Measurements from ENCODE around the gene SLC46A3.

Gene SLC46A3

DNA sequence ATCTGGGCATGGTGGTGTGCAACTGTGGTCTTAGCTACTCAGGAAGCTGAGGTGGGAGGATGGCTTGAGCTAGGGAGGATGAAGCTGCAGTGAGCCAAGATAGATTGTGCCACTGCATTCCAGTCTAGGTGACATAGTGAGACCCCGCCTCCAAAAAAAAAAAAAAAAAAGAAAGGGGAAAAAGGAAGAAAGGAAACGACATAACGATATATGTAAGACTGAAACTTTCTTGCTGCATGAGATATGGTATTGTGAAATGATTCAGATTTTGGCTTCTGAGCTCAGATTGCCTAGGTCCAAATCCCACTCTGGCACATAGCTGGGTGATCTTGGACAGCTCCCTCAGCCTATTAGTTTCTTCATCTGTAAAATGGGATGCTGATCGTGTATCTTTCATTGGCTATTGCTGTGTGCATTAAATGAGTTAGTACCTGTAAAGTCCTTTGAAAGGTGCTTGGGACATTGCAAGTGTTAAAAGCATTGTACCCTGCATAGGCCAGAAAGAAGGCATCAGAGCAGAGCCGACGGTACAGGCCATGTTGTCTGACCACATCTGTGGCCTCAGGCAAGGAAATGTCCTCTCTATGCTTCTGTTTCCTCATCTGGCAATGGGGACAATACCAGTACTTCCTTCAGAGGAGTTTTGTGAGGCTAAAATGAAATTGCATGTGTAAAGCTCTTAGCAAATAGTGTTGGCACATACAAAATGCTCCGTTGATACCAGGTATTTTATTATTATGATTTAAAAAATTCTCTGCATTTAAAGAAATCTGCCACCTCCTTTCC lies 32.6 kb upstream of the SLC46A3 start (continued):
- TF ChIP-seq ZNF2 (tag by site-specific recombination; IDR thresholded peaks at IDR 0.05) (no peak), ZNF114 (tag by site-specific recombination; IDR thresholded peaks at IDR 0.05) (no peak)

DNA sequence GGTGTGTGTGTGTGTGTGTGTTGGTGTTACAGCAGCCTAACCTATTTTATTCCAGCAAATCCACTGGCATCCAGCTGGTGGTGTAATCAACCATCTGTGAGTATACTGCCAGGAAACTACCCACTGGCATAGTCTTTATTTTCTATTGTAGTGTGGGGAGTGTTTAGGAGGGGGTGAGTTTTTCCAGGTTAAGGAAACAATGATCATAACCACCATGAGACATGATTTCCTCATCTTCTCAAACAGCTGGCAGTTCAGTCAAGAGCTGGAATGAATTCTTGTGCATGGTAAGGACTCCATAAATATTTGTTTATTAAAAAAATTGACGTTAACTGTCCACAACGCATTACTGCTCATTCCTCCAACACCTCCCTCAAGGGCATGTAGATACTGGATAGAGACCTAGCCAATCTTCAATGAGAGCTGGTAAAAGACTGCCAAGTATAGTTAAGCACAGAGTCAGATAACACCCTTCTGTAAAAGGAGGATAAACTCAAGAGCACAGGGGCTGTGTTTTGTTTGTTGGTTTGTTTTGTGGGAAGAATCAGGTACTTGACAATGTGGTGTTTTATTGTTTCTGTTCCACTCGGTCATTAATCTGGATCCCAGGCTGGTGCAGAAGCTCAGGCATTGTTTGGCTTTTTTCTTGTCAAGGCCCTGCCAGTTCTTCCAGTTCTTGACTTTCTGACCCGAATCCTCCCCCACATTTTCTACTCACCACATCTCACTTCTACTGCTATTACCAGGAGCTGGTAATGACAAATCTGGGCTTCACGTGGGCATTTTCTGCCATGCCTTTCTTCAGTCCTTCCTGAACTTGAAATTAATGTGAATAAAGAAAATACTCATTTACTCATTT lies 31.6 kb upstream of the SLC46A3 start:
- TF ChIP-seq ZNF768 (tag by site-specific recombination; IDR thresholded peaks at IDR 0.05): no peak
- no peak for TF ChIP-seq ZNF561 (tag by site-specific recombination; IDR thresholded peaks at IDR 0.05; ENCODE audit: borderline replicate concordance)
- TF ChIP-seq ZNF10 (tag by site-specific recombination; IDR thresholded peaks at IDR 0.05): no peak
- TF ChIP-seq, protein P1, sequence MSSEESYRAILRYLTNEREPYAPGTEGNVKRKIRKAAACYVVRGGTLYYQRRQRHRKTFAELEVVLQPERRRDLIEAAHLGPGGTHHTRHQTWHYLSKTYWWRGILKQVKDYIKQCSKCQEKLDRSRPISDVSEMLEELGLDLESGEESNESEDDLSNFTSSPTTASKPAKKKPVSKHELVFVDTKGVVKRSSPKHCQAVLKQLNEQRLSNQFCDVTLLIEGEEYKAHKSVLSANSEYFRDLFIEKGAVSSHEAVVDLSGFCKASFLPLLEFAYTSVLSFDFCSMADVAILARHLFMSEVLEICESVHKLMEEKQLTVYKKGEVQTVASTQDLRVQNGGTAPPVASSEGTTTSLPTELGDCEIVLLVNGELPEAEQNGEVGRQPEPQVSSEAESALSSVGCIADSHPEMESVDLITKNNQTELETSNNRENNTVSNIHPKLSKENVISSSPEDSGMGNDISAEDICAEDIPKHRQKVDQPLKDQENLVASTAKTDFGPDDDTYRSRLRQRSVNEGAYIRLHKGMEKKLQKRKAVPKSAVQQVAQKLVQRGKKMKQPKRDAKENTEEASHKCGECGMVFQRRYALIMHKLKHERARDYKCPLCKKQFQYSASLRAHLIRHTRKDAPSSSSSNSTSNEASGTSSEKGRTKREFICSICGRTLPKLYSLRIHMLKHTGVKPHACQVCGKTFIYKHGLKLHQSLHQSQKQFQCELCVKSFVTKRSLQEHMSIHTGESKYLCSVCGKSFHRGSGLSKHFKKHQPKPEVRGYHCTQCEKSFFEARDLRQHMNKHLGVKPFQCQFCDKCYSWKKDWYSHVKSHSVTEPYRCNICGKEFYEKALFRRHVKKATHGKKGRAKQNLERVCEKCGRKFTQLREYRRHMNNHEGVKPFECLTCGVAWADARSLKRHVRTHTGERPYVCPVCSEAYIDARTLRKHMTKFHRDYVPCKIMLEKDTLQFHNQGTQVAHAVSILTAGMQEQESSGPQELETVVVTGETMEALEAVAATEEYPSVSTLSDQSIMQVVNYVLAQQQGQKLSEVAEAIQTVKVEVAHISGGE (tag by site-specific recombination; conservative IDR thresholded peaks at IDR 0.05; ENCODE audit: low read depth): no peak
- no peak for TF ChIP-seq KLF1 (tag by site-specific recombination; IDR thresholded peaks at IDR 0.05)
- no peak for TF ChIP-seq MYNN (tag by site-specific recombination; IDR thresholded peaks at IDR 0.05; ENCODE audit: borderline replicate concordance)
- TF ChIP-seq ZNF837 (tag by site-specific recombination; IDR thresholded peaks at IDR 0.05): no peak
- TF ChIP-seq GLI2 (tag by site-specific recombination; IDR thresholded peaks at IDR 0.05; ENCODE audit: borderline replicate concordance, low read depth): no peak
- no peaks in the 10 kb centered on the region for H3K4me1 ChIP-seq (ENCODE audit: control insufficient read depth, insufficient read depth, low read length)
- no peaks in the 10 kb centered on the region for H3K36me3 ChIP-seq (ENCODE audit: control insufficient read depth in 2 of 2, insufficient read depth in 1 of 2, low read length in 2 of 2)
- H3K27ac ChIP-seq (ENCODE audit: extremely low read depth, low read depth, low read length): no peak overlapping the region
- ChIA-PET CTCF (interaction anchor here (1.2 kb wide), 1 partner anchor 12 kb away, joined by 3 read pairs; no protein-coding TSS in a partner anchor), POLR2A (no interaction called here)
- no peaks in the 10 kb centered on the region for H3K9me3 ChIP-seq (ENCODE audit: control insufficient read depth, insufficient read depth, low read depth, low read length)
- H3K4me3 ChIP-seq (ENCODE audit: low read depth, low read length): no peak overlapping the region

DNA sequence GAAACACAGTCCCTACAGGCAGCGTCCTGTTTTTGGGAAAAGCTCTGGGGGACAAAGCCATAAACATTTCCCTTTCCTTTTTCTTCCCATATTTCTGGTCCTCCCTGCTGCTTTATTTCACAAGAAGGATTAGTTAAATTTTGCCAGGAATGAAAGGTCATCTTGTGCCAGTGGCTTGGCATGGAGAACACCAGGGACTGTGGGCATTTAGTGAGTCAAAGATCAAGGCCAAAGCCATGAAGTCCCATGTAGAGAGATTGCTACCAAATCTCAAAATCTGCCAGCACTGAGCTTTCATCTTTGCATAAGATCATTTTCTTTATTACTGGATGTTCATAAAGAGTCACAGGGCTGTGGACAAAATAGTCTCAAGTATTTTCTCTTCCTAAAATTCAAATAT lies 29.1 kb upstream of the SLC46A3 start:
- Histone ChIP-seq H3K4me1 (ENCODE audit: control insufficient read depth, insufficient read depth, low read length) (no peaks in the 10 kb centered on the region), H3K27ac (ENCODE audit: extremely low read depth, low read depth, low read length) (no peak overlapping the region), H3K36me3 (ENCODE audit: control insufficient read depth in 2 of 2, insufficient read depth in 1 of 2, low read length in 2 of 2) (no peaks in the 10 kb centered on the region), H3K4me3 (ENCODE audit: low read depth, low read length) (no peak overlapping the region), H3K9me3 (ENCODE audit: control insufficient read depth, insufficient read depth, low read depth, low read length) (no peaks in the 10 kb centered on the region)
- ChIA-PET CTCF (no interaction called here), POLR2A (no interaction called here)
- TF ChIP-seq ZNF701 (tag by site-specific recombination; IDR thresholded peaks at IDR 0.05): no peak
- TF ChIP-seq ZNF133 (tag by site-specific recombination; IDR thresholded peaks at IDR 0.05): no peak
- TF ChIP-seq ZEB2 (tag by site-specific recombination; IDR thresholded peaks at IDR 0.05): no peak
- TF ChIP-seq, protein P2, sequence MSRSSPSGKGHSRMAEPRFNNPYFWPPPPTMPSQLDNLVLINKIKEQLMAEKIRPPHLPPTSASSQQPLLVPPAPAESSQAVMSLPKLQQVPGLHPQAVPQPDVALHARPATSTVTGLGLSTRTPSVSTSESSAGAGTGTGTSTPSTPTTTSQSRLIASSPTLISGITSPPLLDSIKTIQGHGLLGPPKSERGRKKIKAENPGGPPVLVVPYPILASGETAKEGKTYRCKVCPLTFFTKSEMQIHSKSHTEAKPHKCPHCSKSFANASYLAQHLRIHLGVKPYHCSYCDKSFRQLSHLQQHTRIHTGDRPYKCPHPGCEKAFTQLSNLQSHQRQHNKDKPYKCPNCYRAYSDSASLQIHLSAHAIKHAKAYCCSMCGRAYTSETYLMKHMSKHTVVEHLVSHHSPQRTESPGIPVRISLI (tag by site-specific recombination; IDR thresholded peaks at IDR 0.05): no peak
- TF ChIP-seq OVOL3 (tag by site-specific recombination; IDR thresholded peaks at IDR 0.05): no peak
- TF ChIP-seq ZNF561 (tag by site-specific recombination; IDR thresholded peaks at IDR 0.05; ENCODE audit: borderline replicate concordance): no peak
- no peak for TF ChIP-seq ZNF24 (tag by site-specific recombination; IDR thresholded peaks at IDR 0.05)
- TF ChIP-seq, protein P3, sequence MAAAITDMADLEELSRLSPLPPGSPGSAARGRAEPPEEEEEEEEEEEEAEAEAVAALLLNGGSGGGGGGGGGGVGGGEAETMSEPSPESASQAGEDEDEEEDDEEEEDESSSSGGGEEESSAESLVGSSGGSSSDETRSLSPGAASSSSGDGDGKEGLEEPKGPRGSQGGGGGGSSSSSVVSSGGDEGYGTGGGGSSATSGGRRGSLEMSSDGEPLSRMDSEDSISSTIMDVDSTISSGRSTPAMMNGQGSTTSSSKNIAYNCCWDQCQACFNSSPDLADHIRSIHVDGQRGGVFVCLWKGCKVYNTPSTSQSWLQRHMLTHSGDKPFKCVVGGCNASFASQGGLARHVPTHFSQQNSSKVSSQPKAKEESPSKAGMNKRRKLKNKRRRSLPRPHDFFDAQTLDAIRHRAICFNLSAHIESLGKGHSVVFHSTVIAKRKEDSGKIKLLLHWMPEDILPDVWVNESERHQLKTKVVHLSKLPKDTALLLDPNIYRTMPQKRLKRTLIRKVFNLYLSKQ (tag by site-specific recombination; IDR thresholded peaks at IDR 0.05; ENCODE audit: borderline replicate concordance): no peak
- TF ChIP-seq FEZF1 (tag by site-specific recombination; IDR thresholded peaks at IDR 0.05): no peak
- no peak for TF ChIP-seq ZNF544 (tag by site-specific recombination; IDR thresholded peaks at IDR 0.05)
- TF ChIP-seq ZNF660 (tag by site-specific recombination; IDR thresholded peaks at IDR 0.05): no peak
- TF ChIP-seq REPIN1 (tag by site-specific recombination; IDR thresholded peaks at IDR 0.05; ENCODE audit: low read depth): no peak
- TF ChIP-seq ZNF211 (tag by site-specific recombination; IDR thresholded peaks at IDR 0.05; ENCODE audit: low read depth): no peak
- no peak for TF ChIP-seq ZNF23 (tag by site-specific recombination; IDR thresholded peaks at IDR 0.05; ENCODE audit: borderline replicate concordance)
- no peak for TF ChIP-seq ZNF837 (tag by site-specific recombination; IDR thresholded peaks at IDR 0.05)
- no peak for TF ChIP-seq ZNF600 (tag by site-specific recombination; IDR thresholded peaks at IDR 0.05)
